GM23338 (cell line): ENCODE measurements around the gene ZMYND8. TPM values are rescaled to one million over a fixed set of nuclear protein-coding genes. Genes with fewer than 3 reads are reported as not detected.
A peak's percentile ranks its signal among the peaks of the same experiment; 100 is the strongest.

Experiments
- ATAC-seq: fragments of 200-7000 bp; cut with Tn5 transposase; 3 replicates; pipeline ENCODE4 v1.9.1; 2020
- DNase-seq: peaks from one replicate; pipeline ENCODE4 v3.0.0-alpha.2; 2015; ENCODE audit warnings: low spot score
- H2AFZ ChIP-seq: fragments of 200-600 bp; sonication (generic); 2 replicates; pipeline ENCODE4 v1.8.0; 2016; ENCODE audit warnings: antibody characterized with exemption, mild to moderate bottlenecking, moderate library complexity
- H3F3A ChIP-seq: fragments of 200-600 bp; sonication (generic); replicated peaks from 2 replicates; pipeline ENCODE4 v1.8.0; 2017; ENCODE audit warnings: antibody characterized with exemption, mixed run types, low read depth
- H3K27ac ChIP-seq: fragments of 200-600 bp; sonication (generic); 2 replicates; pipeline ENCODE4 v1.6.1; 2016; ENCODE audit warnings: low read depth
- H3K27me3 ChIP-seq: fragments of 200-600 bp; sonication (generic); 2 replicates; pipeline ENCODE4 v1.8.0; 2016; ENCODE audit warnings: mild to moderate bottlenecking, mixed run types, moderate library complexity; ENCODE audit not compliant: insufficient read depth
- H3K36me3 ChIP-seq: fragments of 200-600 bp; sonication (generic); 2 replicates; pipeline ENCODE4 v1.8.0; 2016; ENCODE audit warnings: mild to moderate bottlenecking; ENCODE audit not compliant: insufficient read depth
- H3K4me1 ChIP-seq: fragments of 200-600 bp; sonication (generic); 2 replicates; pipeline ENCODE4 v1.8.0; 2016; ENCODE audit warnings: mild to moderate bottlenecking, moderate library complexity; ENCODE audit not compliant: insufficient read depth
- H3K4me2 ChIP-seq: fragments of 200-600 bp; sonication (generic); 2 replicates; pipeline ENCODE4 v1.7.1; 2017; ENCODE audit warnings: mixed run types
- H3K4me3 ChIP-seq: fragments of 200-600 bp; sonication (generic); 2 replicates; pipeline ENCODE4 v1.6.1; 2016; ENCODE audit warnings: mixed run types
- H3K79me2 ChIP-seq: fragments of 200-600 bp; sonication (generic); replicated peaks from 2 replicates; pipeline ENCODE4 v1.8.0; 2017; ENCODE audit warnings: mild to moderate bottlenecking; ENCODE audit not compliant: insufficient read depth
- H3K9me2 ChIP-seq: fragments of 200-600 bp; sonication (generic); 2 replicates; pipeline ENCODE4 v1.8.0; 2017; ENCODE audit not compliant: insufficient read depth
- H4K20me1 ChIP-seq: fragments of 200-600 bp; sonication (generic); replicated peaks from 2 replicates; pipeline ENCODE4 v1.8.0; 2017; ENCODE audit warnings: mild to moderate bottlenecking; ENCODE audit not compliant: insufficient read depth
- H3K27ac Mint-ChIP-seq: 2 replicates; pipeline ENCODE4 v1.8.0; 2020; ENCODE audit warnings: inconsistent platforms, mild to moderate bottlenecking, moderate library complexity, mixed read lengths
- H3K27me3 Mint-ChIP-seq: 3 replicates; pipeline ENCODE4 v1.8.0; 2022; ENCODE audit warnings: low read depth, mild to moderate bottlenecking, moderate library complexity, mixed read lengths, inconsistent platforms; ENCODE audit not compliant: insufficient read depth, poor library complexity
- H3K36me3 Mint-ChIP-seq: 3 replicates; pipeline ENCODE4 v1.8.0; 2021; ENCODE audit warnings: low read depth, mild to moderate bottlenecking, inconsistent platforms, moderate library complexity, mixed read lengths
- H3K4me1 Mint-ChIP-seq: 3 replicates; pipeline ENCODE4 v1.8.0; 2020; ENCODE audit warnings: mild to moderate bottlenecking, inconsistent platforms, mixed read lengths
- H3K4me3 Mint-ChIP-seq: 3 replicates; pipeline ENCODE4 v1.8.0; 2021; ENCODE audit warnings: moderate library complexity, mild to moderate bottlenecking, inconsistent platforms, mixed read lengths
- H3K9me3 Mint-ChIP-seq: 3 replicates; pipeline ENCODE4 v1.8.0; 2020; ENCODE audit warnings: moderate library complexity, mild to moderate bottlenecking, inconsistent platforms, mixed read lengths
- CREB1 ChIP-seq: fragments of 250-450 bp; sonication (Bioruptor Pico); IDR thresholded peaks from 2 replicates; pipeline ENCODE4 v1.5.0; 2020; ENCODE audit warnings: low read depth, mild to moderate bottlenecking, moderate library complexity
- CTCF ChIP-seq, 2 experiments: fragments of 200-600 bp in 1 of 2; sonication (generic) in 1 of 2; conservative IDR thresholded peaks; 2 replicates each; pipeline versions ENCODE4 v1.5.1 to v1.6.1; 2016 to 2017; ENCODE audit warnings: antibody characterized with exemption in 2 of 2, low read depth in 2 of 2, mild to moderate bottlenecking in 2 of 2, moderate library complexity in 1 of 2
- ETS1 ChIP-seq: IDR thresholded peaks from 2 replicates; pipeline ENCODE4 v1.6.1; 2016; ENCODE audit warnings: antibody characterized with exemption
- EZH2 ChIP-seq: fragments of 200-600 bp; sonication (generic); IDR thresholded peaks from one replicate; pipeline ENCODE4 v1.8.0; 2017; ENCODE audit warnings: antibody characterized with exemption, mild to moderate bottlenecking, low read depth; ENCODE audit not compliant: unreplicated experiment
- EZH2phosphoT487 ChIP-seq: fragments of 200-600 bp; sonication (generic); IDR thresholded peaks from one replicate; pipeline ENCODE4 v1.8.1; 2018; ENCODE audit warnings: antibody characterized with exemption; ENCODE audit not compliant: unreplicated experiment
- JUNB ChIP-seq: IDR thresholded peaks from one replicate; pipeline ENCODE4 v1.6.1; 2016; ENCODE audit warnings: antibody characterized with exemption; ENCODE audit not compliant: unreplicated experiment
- NANOG ChIP-seq: IDR thresholded peaks from 2 replicates; pipeline ENCODE4 v1.6.1; 2016; ENCODE audit warnings: antibody characterized with exemption, borderline replicate concordance
- STAT1 ChIP-seq: IDR thresholded peaks from one replicate; pipeline ENCODE4 v1.6.1; 2016; ENCODE audit warnings: antibody characterized with exemption; ENCODE audit not compliant: unreplicated experiment
- ZNF114 ChIP-seq: fragments of 250-450 bp; sonication (Bioruptor Pico); IDR thresholded peaks from 2 replicates; pipeline ENCODE4 v1.5.0; 2020; ENCODE audit warnings: mild to moderate bottlenecking, moderate library complexity
- ZNF331 ChIP-seq: fragments of 250-450 bp; sonication (Bioruptor Pico); IDR thresholded peaks from 2 replicates; pipeline ENCODE4 v1.5.0; 2020; ENCODE audit warnings: low read depth, mild to moderate bottlenecking, moderate library complexity
- polyA plus RNA-seq: library from polyadenylated mRNA; unstranded; fragments of >200 nt; fragmentation: Nextera tagmentation; extraction: Ambion mirVana; gene quantifications from 2 replicates; pipeline ENCODE4 v1.2.1, GENCODE V29; 2016
- total RNA-seq: library from RNA; depleted of rRNA; stranded (reverse); fragments of >200 nt; shearing (Covaris generic); gene quantifications from 2 replicates; pipeline ENCODE4 v1.2.3, GENCODE V29; 2014
- TF ChIP-seq, protein P1 (sequence below): fragments of 250-450 bp; sonication (Bioruptor Pico); IDR thresholded peaks from 2 replicates; pipeline ENCODE4 v1.5.0; 2020; ENCODE audit warnings: mild to moderate bottlenecking, moderate library complexity
- TF ChIP-seq, protein P2 (sequence below): IDR thresholded peaks from one replicate; pipeline ENCODE4 v1.6.1; 2018; ENCODE audit warnings: antibody characterized with exemption; ENCODE audit not compliant: unreplicated experiment

Gene ZMYND8
- total and polyA plus RNA-seq, 2 experiments from 2014 or later: 70.9 to 128 TPM

DNA sequence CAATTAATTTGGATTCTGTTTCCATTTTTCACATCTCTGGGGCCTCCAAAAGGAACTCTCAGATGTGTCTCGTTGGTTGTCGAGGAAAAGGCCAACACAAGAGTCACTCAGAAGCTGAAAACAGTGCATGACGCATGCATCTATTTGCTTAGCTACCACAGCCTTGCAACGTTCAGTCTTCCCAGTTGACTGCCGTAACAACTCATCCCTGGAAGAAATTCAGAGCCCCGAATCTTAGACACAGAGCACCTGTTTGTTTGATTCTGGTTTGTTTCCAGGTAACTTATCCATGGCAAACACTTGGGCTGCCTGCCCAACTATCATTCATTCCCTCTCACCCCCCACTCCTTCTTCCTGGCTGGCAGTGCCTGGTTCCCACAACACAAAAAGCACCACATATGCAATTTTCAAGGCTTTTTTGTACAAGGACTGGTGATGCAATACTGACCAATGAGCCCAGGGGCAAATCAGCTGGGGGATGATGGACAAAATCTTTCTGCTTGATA, 60.5 kb downstream of the ZMYND8 start:
- Histone ChIP-seq H3K27me3 (no peaks in the 10 kb centered on the region), H4K20me1 (no peaks in the 10 kb centered on the region; the same call in 1 of the 2 replicates), H3K4me3 (no peak overlapping the region), H2AFZ (no peak overlapping the region), H3K36me3 (peaks cover 46% of the 10 kb centered on the region), H3K79me2 (peaks cover 86% of the 10 kb centered on the region), H3K9me2 (no peaks in the 10 kb centered on the region), H3K27ac (peak overlapping the region; percentile 51; the same call in 1 of the 2 replicates), H3K4me1 (peaks cover 14% of the 10 kb centered on the region), H3K4me2 (no peak overlapping the region), H3F3A (peaks cover 26% of the 10 kb centered on the region)
- Mint-ChIP-seq H3K4me1 (peaks cover 8% of the 10 kb centered on the region), H3K27ac (peak overlapping the region; percentile 49), H3K36me3 (peaks cover 96% of the 10 kb centered on the region), H3K4me3 (no peak overlapping the region), H3K9me3 (no peaks in the 10 kb centered on the region; the same call in 2 of the 3 replicates), H3K27me3 (peaks cover 3% of the 10 kb centered on the region)
- ATAC-seq (no peak), DNase-seq (no peak)
- no peak for TF ChIP-seq CREB1 (CRISPR knock-in tag)
- TF ChIP-seq CTCF (conservative IDR thresholded peaks at IDR 0.05; ENCODE audit: low read depth in 2 of 2): no peak
- no peak for TF ChIP-seq ZNF114 (CRISPR knock-in tag)
- TF ChIP-seq NANOG: no peak
- no peak for TF ChIP-seq JUNB
- no peak for TF ChIP-seq EZH2
- no peak for TF ChIP-seq ZNF331 (CRISPR knock-in tag)
- TF ChIP-seq, protein P1, sequence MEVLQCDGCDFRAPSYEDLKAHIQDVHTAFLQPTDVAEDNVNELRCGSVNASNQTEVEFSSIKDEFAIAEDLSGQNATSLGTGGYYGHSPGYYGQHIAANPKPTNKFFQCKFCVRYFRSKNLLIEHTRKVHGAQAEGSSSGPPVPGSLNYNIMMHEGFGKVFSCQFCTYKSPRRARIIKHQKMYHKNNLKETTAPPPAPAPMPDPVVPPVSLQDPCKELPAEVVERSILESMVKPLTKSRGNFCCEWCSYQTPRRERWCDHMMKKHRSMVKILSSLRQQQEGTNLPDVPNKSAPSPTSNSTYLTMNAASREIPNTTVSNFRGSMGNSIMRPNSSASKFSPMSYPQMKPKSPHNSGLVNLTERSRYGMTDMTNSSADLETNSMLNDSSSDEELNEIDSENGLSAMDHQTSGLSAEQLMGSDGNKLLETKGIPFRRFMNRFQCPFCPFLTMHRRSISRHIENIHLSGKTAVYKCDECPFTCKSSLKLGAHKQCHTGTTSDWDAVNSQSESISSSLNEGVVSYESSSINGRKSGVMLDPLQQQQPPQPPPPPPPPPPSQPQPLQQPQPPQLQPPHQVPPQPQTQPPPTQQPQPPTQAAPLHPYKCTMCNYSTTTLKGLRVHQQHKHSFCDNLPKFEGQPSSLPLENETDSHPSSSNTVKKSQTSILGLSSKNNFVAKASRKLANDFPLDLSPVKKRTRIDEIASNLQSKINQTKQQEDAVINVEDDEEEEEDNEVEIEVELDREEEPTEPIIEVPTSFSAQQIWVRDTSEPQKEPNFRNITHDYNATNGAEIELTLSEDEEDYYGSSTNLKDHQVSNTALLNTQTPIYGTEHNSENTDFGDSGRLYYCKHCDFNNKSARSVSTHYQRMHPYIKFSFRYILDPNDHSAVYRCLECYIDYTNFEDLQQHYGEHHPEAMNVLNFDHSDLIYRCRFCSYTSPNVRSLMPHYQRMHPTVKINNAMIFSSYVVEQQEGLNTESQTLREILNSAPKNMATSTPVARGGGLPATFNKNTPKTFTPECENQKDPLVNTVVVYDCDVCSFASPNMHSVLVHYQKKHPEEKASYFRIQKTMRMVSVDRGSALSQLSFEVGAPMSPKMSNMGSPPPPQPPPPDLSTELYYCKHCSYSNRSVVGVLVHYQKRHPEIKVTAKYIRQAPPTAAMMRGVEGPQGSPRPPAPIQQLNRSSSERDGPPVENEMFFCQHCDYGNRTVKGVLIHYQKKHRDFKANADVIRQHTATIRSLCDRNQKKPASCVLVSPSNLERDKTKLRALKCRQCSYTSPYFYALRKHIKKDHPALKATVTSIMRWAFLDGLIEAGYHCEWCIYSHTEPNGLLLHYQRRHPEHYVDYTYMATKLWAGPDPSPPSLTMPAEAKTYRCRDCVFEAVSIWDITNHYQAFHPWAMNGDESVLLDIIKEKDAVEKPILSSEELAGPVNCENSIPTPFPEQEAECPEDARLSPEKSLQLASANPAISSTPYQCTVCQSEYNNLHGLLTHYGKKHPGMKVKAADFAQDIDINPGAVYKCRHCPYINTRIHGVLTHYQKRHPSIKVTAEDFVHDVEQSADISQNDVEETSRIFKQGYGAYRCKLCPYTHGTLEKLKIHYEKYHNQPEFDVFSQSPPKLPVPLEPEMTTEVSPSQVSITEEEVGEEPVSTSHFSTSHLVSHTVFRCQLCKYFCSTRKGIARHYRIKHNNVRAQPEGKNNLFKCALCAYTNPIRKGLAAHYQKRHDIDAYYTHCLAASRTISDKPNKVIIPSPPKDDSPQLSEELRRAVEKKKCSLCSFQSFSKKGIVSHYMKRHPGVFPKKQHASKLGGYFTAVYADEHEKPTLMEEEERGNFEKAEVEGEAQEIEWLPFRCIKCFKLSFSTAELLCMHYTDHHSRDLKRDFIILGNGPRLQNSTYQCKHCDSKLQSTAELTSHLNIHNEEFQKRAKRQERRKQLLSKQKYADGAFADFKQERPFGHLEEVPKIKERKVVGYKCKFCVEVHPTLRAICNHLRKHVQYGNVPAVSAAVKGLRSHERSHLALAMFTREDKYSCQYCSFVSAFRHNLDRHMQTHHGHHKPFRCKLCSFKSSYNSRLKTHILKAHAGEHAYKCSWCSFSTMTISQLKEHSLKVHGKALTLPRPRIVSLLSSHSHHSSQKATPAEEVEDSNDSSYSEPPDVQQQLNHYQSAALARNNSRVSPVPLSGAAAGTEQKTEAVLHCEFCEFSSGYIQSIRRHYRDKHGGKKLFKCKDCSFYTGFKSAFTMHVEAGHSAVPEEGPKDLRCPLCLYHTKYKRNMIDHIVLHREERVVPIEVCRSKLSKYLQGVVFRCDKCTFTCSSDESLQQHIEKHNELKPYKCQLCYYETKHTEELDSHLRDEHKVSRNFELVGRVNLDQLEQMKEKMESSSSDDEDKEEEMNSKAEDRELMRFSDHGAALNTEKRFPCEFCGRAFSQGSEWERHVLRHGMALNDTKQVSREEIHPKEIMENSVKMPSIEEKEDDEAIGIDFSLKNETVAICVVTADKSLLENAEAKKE: no peak
- no peak for TF ChIP-seq STAT1
- TF ChIP-seq EZH2phosphoT487: no peak
- TF ChIP-seq, protein P2, sequence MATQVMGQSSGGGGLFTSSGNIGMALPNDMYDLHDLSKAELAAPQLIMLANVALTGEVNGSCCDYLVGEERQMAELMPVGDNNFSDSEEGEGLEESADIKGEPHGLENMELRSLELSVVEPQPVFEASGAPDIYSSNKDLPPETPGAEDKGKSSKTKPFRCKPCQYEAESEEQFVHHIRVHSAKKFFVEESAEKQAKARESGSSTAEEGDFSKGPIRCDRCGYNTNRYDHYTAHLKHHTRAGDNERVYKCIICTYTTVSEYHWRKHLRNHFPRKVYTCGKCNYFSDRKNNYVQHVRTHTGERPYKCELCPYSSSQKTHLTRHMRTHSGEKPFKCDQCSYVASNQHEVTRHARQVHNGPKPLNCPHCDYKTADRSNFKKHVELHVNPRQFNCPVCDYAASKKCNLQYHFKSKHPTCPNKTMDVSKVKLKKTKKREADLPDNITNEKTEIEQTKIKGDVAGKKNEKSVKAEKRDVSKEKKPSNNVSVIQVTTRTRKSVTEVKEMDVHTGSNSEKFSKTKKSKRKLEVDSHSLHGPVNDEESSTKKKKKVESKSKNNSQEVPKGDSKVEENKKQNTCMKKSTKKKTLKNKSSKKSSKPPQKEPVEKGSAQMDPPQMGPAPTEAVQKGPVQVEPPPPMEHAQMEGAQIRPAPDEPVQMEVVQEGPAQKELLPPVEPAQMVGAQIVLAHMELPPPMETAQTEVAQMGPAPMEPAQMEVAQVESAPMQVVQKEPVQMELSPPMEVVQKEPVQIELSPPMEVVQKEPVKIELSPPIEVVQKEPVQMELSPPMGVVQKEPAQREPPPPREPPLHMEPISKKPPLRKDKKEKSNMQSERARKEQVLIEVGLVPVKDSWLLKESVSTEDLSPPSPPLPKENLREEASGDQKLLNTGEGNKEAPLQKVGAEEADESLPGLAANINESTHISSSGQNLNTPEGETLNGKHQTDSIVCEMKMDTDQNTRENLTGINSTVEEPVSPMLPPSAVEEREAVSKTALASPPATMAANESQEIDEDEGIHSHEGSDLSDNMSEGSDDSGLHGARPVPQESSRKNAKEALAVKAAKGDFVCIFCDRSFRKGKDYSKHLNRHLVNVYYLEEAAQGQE: no peak
- no peak for TF ChIP-seq ETS1
